HG02571 (cell line): ENCODE results near the gene SYT12.
"Not testable (repeated sequence)": the region's sequence is repeated elsewhere in the genome, so short reads cannot be mapped to it uniquely, and the experiment has no call there.

Source experiments
- ATAC-seq: cut with Tn5 transposase; IDR thresholded peaks from one replicate; pipeline ENCODE4 v1.9.1; 2021; ENCODE audit warnings: mild to moderate bottlenecking, moderate library complexity; ENCODE audit not compliant: unreplicated experiment

Gene SYT12, protein sequence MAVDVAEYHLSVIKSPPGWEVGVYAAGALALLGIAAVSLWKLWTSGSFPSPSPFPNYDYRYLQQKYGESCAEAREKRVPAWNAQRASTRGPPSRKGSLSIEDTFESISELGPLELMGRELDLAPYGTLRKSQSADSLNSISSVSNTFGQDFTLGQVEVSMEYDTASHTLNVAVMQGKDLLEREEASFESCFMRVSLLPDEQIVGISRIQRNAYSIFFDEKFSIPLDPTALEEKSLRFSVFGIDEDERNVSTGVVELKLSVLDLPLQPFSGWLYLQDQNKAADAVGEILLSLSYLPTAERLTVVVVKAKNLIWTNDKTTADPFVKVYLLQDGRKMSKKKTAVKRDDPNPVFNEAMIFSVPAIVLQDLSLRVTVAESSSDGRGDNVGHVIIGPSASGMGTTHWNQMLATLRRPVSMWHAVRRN

GRCh38 chr11:67022961-67023956, at the start of gene SYT12:
Gene SYT12 (plus strand): TSS chr11:67023134. CDS start chr11:67030145, 7,011 bp downstream.
- no peak for ATAC-seq

DNA sequence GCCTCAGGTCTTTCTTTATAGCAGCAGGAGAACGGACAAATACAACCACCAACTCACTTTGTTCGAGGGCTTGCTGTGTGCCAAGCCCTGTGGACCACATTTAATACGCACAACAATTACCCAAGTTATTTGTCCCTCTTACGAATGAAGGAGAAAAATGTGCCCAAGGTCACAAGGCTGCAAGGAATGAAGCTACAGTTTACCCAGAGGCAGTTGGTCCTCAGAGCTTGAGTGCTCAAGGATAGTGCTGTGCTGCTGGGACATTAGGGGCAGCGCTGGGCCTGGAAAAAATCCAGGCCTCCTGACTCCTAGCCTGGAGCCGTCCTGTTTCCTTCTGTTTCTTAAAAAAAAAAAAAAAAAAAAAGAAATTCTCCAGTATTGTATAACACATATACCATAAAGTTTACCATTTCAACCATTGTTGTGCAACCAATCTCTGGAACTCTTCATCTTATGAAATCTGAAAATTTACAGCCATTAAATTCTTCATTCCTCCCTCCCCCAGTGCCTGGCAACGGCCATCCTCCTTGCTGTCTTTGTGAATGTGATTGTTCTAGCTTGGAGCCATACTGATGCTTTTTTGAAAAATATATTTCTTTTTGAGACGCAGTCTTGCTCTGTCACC, 48.9 kb upstream of the SYT12 start:
- ATAC-seq = no peak

- ATAC-seq = no peak
Observed at GRCh38 chr11:66974724-66975404, 48.1 kb upstream of the SYT12 start, which contains the start of gene C11orf86. Gene C11orf86 (plus strand): TSS chr11:66975304. CDS start chr11:66975363, 59 bp downstream.

DNA sequence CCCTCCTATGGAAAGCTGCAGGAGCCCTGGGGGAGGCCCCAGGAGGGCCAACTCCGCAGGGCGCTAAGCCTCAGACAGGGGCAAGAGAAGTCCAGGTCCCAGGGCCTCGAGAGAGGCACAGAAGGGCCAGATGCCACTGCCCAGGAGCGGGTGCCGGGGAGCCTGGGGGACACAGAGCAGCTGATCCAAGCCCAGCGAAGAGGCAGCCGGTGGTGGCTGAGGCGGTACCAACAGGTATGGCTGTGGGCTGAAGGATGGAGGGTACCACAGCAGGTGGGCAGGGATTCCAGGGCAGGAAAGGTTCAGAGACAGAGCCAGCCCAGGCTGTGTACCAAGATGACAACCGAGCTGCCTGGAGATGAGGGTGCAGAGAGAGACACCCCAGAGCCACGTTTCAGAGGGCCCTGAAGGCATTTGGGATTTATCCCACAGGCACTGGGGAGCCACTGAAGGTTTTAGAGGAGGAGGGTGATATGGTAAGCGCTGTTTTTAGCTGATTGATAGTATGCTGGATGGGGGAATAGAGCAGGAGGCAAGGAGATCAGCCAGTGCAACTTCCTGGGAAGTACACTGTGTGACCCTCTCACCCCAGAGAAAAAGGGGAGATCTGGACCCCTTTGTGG, 47.4 kb upstream of the SYT12 start:
- no peak for ATAC-seq

DNA sequence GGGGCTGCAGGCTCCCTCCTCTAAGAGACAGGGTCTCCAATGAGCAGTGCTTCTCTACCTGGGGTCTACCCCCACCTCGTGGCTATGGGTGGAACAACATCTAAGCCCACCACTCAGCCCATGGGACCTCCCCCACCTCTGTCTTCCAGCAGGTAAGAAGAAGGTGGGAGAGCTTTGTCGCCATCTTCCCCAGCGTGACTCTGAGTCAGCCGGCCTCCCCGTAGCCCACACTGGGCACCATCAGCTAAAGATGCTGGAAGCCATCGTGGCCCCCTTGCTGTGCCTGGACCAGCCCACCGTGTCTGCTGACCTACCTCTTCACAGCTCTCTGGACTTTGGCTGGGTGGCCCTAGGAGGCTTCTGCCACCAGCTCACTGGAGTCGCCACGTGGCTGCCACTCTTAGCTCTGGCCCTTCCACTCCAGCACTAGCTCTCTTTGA, 46.9 kb upstream of the SYT12 start:
- ATAC-seq = no peak

DNA sequence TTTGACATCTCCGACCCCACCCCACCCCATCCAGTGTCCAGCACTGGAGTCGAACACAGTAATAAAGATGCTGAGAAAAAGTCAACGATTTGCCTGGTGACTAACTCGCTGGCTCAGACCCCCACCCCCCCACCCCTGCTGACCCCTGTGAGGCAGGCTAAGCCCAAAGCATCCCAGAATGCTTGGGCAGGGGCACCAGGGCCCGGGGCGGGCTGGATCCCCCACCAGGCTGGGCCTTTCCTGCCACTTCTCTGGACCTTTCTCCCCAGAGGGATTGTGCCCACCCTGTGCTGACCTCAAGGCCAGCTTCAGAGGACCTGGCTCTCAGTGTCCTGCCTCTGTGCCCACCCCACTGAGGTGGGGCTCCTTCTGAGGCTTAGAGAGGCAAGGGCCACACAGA, 46.0 kb upstream of the SYT12 start:
- no peak for ATAC-seq

DNA sequence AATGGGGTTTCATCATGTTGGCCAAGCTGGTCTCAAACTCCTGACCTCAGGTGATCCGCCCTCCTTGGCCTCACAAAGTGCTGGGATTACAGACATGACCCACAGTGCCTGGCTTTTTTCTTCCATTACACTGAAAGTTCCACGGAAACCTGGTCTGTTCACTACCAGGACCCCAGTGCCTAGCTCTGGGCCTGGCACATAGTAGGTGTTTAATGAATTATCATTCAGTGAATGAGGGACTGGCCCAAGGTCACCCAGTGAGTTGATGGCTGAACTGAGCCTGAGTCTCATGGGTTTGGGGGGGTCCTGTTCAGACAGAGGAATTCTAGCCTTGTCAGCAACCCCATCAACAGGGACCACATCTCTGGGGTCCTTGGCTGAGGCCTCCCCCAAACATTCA, 44.7 kb upstream of the SYT12 start:
- ATAC-seq = no peak

DNA sequence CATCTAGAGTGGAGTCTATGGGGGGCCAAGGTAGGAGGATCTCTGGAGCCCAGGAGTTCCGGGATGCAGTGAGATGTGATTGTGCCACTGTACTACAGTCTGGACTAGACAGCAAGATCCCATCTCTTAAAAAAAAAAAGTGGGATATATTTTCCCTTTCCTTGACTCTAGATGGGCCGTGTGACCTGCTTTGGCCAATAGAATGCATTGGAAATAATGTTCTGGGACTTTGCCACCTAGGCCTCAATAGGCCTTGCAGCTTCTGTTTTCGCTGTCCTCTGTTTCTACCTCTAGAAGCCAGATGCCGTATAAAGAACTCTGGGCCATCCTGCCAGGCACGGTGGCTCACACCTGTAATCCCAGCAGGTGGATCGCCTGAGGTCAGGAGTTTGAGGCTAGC, 44.2 kb upstream of the SYT12 start:
- ATAC-seq = no peak

DNA sequence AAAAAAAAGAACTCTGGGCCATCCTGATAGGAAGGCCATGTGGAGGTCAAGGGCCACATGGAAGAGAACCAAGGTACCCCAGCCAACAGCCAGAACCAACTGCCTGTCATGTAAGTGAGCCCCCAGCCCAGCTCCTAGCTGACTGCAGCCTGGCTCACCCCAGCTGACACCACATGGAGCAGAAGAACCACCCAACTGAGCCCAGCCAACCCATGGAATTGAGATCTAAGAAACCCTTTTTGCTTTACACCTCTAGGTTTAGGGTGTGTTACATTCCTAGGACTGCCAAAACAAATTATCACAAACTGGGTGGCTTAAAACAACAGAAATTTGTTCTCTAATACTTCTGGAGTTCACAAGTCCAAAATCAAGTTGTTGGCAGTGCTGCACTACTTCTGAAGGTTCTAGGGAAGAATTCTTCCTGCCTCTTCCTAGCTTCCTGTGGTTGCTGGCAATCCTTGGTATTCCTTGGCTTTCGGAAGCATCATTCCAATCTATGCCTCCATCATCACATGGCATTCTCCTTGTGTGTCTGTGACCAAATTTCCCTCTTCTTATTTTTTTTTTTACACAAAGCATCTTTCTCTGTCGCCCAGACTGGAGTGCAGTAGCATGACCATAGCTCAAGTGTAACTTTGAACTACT, 43.5 kb upstream of the SYT12 start:
- ATAC-seq = no peak

- ATAC-seq = no peak
Observed at GRCh38 chr11:66981976-66982578, 40.9 kb upstream of the SYT12 start.

DNA sequence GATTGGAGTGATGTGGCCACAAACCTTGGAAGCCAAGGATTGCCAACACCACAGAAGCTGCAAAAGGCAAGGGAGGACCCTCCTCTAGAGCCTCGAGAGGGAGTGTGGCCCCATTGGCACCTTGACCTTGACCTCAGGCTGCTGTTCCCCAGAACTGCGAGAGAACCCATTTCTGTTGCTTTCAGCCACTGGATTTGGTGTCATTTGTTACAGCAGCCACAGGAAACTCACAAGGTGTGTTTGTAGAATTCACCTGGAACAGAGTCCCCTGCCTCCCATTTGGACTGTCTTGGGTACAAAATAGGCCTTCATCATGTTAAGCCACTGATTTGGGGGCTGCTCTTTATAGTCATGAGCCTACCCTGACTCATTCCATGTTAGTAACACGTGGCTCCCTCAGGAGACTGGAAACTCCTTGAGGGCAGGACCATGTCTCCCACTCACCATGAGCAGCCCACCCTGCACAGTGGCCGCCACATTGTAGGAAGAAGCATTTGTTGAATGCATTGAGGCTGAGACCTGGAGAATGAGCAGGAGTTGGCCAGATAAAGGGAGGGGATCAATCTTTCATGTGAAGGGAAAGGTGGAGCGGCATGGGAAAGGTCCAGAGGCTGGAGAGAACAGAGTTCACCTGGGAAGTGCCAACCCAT, 39.5 kb upstream of the SYT12 start:
- ATAC-seq = no peak

DNA sequence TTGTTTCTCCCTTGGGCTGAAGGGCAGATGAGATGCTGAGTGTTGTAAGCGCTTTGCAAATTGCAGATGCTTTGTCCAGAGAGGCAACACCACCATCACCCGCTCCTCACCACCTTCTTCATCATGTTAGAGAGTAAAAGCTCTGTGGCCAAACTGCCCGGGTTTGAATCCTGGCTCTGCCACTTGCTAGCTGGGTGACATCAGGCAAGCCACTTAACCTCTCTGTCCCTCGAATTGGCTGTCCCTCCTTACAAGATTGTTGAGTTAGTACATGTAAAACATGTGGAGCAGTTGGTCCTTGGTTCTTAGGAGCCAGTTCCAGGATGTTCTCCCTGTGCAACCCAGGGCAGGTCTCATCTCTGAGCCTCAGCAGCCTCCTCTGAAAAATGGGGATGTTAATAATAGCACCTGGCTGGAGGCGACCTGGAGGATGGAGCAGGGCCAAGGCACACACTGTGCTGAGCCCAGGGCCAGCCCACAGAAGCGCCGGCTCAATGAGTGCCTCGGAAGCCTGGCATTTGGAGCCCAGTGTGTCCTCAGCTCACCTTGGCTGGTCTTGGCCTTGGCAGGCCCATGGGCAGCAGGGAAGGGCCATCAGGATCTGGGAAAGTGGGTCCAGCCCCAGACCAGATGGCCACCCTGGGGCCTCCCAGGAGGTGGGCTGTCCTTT, 37.3 kb upstream of the SYT12 start:
- ATAC-seq = no peak

- no peak for ATAC-seq
Observed at GRCh38 chr11:66986178-66986545, 36.8 kb upstream of the SYT12 start.

- ATAC-seq = no peak
Observed at GRCh38 chr11:66987158-66987620, 35.7 kb upstream of the SYT12 start.

DNA sequence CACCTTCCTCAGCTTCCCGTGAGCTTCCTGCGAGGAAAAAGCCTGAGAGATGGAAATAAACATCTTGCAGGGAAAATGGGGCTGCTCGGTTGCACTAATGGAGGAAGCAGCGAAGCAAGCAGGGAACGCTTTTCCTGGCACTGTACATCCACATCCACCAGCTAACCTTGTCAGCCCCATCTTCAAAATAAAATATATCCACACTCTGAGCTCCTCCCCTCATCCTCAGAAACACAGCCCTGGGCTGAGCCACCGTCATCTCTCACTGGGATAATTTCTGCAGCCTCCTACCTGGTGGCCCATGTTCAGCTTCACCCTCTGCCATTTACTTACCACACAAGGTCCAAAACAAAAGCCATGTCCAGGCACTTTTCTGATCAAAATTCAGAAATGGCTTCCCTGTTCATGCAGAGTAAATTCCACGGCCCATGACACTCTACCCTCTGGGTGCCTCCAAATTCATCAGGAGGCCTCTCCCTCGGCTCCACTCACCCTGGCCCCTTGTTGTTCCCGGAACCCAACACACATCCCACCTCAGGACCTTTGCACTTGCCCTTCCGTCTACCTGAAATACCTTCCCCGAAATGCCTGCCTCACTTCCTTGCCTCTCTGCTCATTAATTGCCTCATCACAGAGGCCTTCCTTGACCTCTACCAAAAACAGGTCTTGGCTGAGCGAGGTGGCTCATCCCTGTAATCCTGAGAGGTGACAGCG, 34.9 kb upstream of the SYT12 start:
- ATAC-seq = no peak

GRCh38 chr11:66988741-66989140, 34.2 kb upstream of the SYT12 start:
- ATAC-seq = not testable (repeated sequence)

DNA sequence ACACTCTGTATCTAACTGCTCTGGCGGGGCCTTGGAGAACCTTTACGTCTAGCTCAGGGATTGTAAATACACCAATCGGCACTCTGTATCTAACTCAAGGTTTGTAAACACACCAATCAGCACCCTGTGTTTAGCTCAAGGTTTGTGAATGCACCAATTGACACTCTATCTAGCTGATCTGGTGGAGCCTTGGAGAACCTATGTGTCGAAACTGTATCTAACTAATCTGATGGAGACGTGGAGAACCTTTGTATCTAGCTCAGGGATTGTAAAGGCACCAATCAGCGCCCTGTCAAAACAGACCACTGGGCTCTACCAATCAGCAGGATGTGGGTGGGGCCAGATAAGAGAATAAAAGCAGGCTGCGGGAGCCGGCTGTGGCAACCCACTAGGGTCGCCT, 33.6 kb upstream of the SYT12 start:
- ATAC-seq = not testable (repeated sequence)
